Right hindlimb (tissue), 1 donor: ENCODE measurements around the gene MED23.

Experiments
- DNase-seq: peaks from one replicate; pipeline ENCODE4 v3.0.0-alpha.2; 2018

Gene MED23

GRCh38 chr6:131638013-131638412, 10.0 kb upstream of the MED23 start:
- DNase-seq = no peak

DNA sequence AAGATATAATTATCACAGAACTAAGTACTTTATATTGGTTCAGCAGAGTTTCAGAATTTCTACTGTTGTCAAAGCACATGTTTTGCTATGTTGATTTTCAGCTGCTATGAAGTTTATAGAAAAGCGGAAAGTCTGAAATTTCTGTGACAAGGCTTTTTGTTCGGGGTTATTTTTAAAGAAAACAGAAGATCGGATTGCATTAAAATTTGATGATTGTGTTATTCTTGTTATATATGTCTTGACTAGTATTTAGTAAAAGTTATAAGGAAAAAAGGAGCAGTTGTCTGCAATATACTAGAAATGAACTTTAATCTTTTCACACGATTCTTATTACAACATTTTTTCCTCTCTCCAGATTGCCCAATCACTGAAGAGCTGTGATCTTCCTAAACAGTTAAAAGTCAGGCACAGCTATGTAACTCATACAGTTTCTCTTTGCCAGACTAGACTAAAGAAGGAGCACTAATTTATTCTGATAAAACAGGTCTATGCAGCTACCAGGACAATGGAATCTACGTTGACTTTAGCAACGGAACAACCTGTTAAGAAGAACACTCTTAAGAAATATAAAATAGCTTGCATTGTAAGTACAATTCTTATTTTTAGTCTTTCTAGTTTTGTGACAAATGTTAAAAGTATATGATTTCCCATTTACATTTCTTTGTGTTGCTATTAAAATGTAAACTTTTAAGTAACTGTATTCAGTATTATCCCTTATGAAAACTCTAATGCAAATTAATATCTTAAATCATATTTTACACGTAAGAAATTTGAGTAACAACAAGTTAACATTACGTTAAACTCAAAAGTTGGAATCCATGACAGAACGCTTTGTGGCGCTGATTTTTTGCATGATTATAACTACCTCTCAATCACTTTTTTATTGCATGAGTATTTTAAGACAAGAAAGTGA, 9.1 kb upstream of the MED23 start, which contains the start of gene ENPP3:
ENPP3 (plus strand) TSS at position 423 of the 913 bp plus-strand sequence; CDS start at position 506, 83 bp downstream.
- no peak for DNase-seq

DNA sequence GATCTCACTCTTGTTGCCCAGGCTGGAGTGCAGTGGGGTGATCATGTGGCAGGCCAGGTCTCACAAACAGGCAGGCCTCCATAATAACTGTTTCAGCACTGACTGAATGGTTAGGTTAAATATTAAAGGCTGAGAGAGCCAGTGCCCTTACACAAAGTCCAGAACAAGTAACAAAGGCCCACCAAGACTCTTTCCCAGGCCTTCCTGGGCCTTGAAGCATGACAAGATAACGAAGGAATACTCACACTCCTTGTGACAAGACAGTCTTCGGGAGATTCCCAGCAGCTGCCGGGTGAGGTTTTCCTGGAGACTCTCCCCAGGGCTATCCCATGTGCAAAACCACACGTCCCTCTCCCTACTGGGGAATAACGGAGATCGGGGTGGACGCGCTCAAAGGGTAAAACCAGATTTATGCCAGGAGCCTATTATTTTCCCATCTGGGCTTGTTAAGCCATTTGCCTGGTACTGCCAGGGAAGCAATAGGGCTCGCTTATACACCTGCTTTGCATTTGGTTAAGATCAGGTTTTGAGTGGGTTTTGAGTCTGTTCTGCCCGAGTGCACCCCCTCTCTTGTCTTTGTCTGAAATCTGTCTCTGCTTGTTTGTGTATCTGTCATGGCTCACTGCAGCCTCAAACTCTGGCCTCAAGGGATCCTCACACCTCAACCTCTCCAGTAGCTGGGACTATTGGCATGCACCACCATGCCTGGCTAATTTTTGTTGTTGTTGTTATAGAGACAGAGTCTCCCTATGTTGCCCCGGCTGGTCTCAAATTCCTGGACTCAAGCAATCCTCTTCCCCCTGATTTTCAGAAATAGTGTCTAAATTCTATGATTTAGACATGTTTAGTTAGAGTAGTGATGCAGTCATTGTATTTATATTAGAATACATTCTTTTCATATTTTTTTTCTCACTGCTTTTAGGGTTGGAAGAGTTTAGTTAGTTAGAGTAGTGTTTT, 7.6 kb upstream of the MED23 start:
- DNase-seq = no peak

- no peak for DNase-seq
Observed at GRCh38 chr6:131631625-131632289, 3.7 kb upstream of the MED23 start.

DNA sequence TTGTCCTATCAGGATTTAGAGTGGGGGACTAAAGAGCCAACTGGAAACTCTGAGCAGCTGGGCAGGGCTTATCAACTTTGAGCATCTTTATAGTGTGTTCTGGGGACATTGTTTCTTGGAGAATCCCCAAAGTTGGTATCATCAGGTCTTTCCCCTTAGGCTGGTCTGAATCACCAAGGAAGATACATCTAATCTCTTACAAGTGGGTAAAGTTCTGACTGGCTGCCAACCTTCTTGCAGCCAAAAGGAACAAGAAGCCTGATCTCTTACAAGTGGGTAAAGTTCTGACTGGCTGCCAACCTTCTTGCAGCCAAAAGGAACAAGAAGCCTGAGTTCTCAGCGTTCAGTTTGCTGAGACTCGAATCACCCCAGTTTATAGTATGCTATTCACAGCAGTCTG, 1.6 kb upstream of the MED23 start:
- DNase-seq = no peak

DNA sequence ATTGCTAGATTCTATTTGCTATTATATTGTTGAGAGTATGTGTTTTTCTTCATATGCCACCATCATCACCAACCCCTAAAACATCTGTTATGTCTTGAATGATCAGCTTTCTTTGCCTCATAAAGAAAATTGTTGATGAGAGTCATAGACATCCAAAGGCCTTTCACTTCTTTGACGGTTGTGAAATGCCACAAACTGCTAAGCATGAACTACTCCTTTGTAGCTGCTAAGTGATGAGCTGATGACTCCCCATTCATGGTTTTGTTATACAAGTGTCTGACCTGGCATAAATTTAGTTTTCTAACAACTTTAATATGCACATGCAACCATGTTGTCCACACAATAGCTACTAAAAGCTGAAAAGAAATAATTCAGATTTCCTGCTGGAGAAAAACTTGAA, 684 bp upstream of the MED23 start:
- DNase-seq = no peak

DNA sequence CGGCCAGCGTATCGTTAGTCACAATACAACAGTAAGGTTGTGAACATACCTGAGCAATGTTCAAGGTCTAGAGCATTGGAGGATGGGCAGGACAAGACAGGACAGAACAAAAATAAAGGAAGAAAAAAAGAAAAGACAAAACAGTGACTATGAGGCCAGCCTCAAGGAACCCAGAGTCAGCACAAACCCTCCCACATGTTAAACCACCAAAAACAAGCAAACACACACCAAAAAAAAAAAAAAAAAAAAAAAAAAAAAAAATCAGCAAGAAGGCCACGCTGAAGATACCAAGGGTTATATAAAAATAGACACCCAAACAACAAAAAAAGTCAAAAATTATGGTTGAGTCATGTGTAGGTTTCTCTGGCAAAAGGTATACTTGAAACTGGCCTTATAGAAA, 12.8 kb downstream of the MED23 start:
- no peak for DNase-seq

- DNase-seq = no peak
Observed at GRCh38 chr6:131613296-131613925, 14.6 kb downstream of the MED23 start.

- DNase-seq = no peak
Observed at GRCh38 chr6:131602781-131603312, 25.2 kb downstream of the MED23 start.

GRCh38 chr6:131600716-131601115, 27.3 kb downstream of the MED23 start:
- DNase-seq = no peak

- no peak for DNase-seq
Observed at GRCh38 chr6:131597446-131597845, 30.6 kb downstream of the MED23 start.

DNA sequence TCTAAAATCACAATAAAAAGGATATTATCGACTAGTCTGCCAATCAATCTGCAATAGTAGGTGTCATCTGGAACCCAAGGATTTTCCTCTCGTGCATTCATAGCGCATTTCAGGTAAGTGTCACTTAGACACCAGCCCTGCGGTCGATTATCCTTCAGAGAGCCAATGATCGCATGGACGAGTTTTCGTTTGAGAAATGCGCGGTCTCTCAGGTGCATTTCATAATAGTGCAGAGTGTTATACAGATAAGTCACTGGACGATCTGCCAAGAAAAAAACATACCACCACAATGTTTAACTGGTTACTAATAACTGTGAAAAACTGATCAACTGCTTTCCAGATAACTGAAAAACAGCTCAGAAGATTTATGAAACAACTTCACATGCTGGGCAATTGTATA, 34.0 kb downstream of the MED23 start:
- DNase-seq = no peak

DNA sequence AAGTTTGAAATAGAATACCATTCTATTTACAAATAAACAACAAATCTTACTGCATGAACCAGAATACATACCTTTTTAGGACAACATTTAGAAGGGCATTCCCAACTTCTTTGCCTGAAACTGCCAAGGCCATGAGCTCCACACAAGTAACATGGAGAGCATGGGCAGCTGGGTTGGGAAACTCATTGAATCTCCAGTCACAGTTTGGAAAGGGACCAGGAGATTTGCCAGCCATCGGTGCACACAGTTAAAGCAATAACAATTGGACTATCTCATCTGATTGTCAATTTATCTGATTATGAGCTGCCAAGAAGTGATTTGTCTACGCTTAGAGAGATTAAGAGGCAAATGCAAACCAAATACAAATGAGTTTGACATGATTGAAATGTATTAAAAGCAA, 35.1 kb downstream of the MED23 start:
- no peak for DNase-seq

GRCh38 chr6:131588643-131589042, 39.4 kb downstream of the MED23 start:
- no peak for DNase-seq

DNA sequence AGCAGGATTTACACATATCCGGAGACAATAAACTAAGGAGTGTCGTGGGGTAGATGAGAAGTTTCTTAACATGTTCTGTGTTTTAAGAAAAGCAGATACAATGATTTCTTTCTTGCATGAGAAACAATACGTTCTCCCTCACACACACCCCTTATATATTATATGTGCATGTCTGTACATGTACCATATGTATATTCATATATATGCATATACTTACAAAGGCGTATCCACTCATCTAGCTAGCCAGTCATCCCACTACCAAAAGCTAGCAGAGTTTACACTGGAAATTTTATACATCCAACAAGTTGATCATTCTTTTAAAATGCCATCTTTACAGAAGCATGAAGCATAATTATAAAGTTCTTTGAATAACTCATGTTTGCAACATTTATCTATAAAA, 40.1 kb downstream of the MED23 start:
- DNase-seq = no peak

DNA sequence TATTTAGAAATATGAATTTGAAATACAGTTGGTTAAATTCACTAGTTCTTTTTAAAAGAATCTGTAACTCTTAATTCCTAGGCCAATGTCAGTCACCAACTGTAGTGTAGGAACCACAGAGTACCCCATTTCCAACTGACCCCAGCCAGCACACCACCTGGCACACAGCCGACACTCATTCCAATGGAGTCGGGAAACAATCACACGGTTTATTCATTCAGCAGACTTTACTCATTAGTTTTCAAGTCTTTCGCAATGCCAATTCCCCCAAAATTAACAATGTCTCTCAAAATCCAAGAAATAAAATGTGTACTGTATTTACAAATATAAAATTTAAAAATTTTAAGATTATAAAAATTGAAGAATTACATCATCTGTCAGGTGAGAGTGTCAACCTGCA, 41.5 kb downstream of the MED23 start:
- no peak for DNase-seq

GRCh38 chr6:131581523-131581922, 46.5 kb downstream of the MED23 start:
- DNase-seq = no peak

GRCh38 chr6:131575834-131576478, 52.1 kb downstream of the MED23 start:
- DNase-seq = no peak

DNA sequence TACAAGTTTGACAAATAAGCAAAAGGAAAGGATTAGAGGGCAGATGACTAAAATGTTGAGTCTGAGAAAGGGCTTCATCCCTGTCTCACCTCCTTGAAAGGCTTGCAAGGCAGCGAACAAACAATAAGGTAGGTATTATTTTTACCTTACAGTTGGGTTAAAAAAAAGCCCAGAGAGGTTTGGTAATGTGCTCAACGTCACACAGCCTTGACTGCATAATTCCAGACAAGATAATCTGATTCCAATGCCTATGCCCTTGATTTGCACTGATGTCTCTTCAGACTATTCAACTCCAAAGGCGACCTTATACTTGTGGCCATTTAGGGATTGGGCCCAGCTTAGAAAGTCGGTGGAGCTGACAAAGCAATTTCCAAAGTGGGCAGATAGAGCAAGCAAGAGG, 53.4 kb downstream of the MED23 start:
- DNase-seq = no peak

DNA sequence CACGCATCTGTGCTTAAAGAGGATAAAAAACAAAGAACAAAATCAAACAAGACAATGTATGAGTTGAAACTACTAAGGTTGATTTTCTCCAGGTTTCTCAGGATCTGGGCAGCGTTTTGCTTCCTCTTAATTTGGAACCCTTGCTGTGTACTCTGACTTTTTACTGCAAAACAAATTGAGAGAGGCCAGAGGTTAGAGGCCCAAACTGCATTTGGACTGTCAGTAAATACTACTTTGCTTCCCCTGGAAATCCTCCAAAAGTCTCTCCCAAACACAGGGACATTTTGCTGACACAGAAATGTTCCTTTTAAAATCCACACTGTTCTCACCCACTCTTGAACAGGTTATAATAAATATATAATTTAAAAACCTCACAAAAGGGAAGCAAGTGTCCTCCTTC, 53.9 kb downstream of the MED23 start:
- DNase-seq = no peak

- DNase-seq = no peak
Observed at GRCh38 chr6:131572686-131573415, 55.2 kb downstream of the MED23 start, which contains the start of gene ARG1. TSS of gene ARG1 (plus strand) at chr6:131573226. CDS start at chr6:131573283, 57 bp downstream.
